HCT116 (cell line): Measurements from ENCODE around the gene NCOA6.

Source experiments
- CTCF ChIP-seq, 3 experiments: fragments of 200-600 bp in 1 of 3; sonication (generic) in 1 of 3; IDR thresholded peaks in 2 of 3; conservative IDR thresholded peaks in 1 of 3; 2 replicates each; pipeline ENCODE4 v1.5.1; 2012 to 2017; ENCODE audit warnings: low read depth in 2 of 3, low read length in 2 of 3, antibody characterized with exemption in 1 of 3, borderline replicate concordance in 1 of 3, control low read depth in 1 of 3, mild to moderate bottlenecking in 1 of 3, mixed read lengths in 1 of 3, mixed run types in 1 of 3, moderate library complexity in 1 of 3; ENCODE audit not compliant: insufficient read depth in 1 of 3
- EZH2phosphoT487 ChIP-seq: fragments of 200-600 bp; IDR thresholded peaks from 2 replicates; pipeline ENCODE4 v1.6.1; 2018; ENCODE audit warnings: antibody characterized with exemption, borderline replicate concordance
- POLR2AphosphoS5 ChIP-seq: IDR thresholded peaks from 2 replicates; pipeline ENCODE4 v1.6.1; 2011; ENCODE audit warnings: mild to moderate bottlenecking, low read depth, low read length, moderate library complexity
- RAD21 ChIP-seq: IDR thresholded peaks from 2 replicates; pipeline ENCODE4 v1.6.1; 2012; ENCODE audit warnings: low read depth, mild to moderate bottlenecking
- SIN3A ChIP-seq: IDR thresholded peaks from 2 replicates; pipeline ENCODE4 v1.6.1; 2012; ENCODE audit warnings: low read depth
- SRF ChIP-seq: IDR thresholded peaks from 2 replicates; pipeline ENCODE4 v1.6.1; 2012; ENCODE audit warnings: low read depth
- TCF7L2 ChIP-seq: IDR thresholded peaks from 2 replicates; pipeline ENCODE4 v1.7.0; 2011; ENCODE audit warnings: borderline replicate concordance, inconsistent platforms; ENCODE audit not compliant: insufficient read depth, insufficient read length; ENCODE audit errors: extremely low read depth

GRCh38 chr20:34817801-34818200 lies 7.7 kb downstream of the NCOA6 start:
- TF ChIP-seq CTCF (IDR thresholded peaks at IDR 0.05 in 2 of 3, conservative IDR thresholded peaks at IDR 0.05 in 1 of 3; ENCODE audit: borderline replicate concordance in 1 of 3, insufficient read depth in 1 of 3, low read depth in 2 of 3, low read length in 2 of 3) (no peak), EZH2phosphoT487 (no peak), POLR2AphosphoS5 (no peak), SRF (no peak), RAD21 (no peak), TCF7L2 (no peak), SIN3A (no peak)
